HCT116 (cell line): ENCODE measurements around the gene BICD1. TPM values are rescaled to one million over a fixed set of nuclear protein-coding genes. Genes with fewer than 3 reads are reported as not detected.

Experiments used
- ATAC-seq: fragments of 200-7000 bp; cut with Tn5 transposase; 2 replicates; pipeline ENCODE4 v1.9.1; 2020; ENCODE audit warnings: mild to moderate bottlenecking, moderate library complexity
- BruUV-seq: library from RNA; stranded (reverse); fragments of 400-500 nt; replicated peaks from 2 replicates; lab custom pipeline; 2021; lab: Mats Ljungman, UMichigan
- CTCF ChIA-PET: fragments of 300-600 bp; sonication (Branson Sonifier 250); formaldehyde crosslinking; loops from one replicate; lab custom pipeline; 2021; ENCODE audit warnings: antibody characterized with exemption; lab: Charles Lee
- POLR2A ChIA-PET: fragments of 300-600, 350-600 bp; sonication (Branson Sonifier 250); formaldehyde crosslinking; loops from one replicate; lab custom pipeline; 2021; ENCODE audit warnings: antibody characterized with exemption; lab: Charles Lee
- RAD21 ChIA-PET, 2 experiments: fragments of 300-600 bp; sonication (Branson Sonifier 250); formaldehyde crosslinking; loops; one replicate each; lab custom pipeline; 2023; ENCODE audit warnings: low total read pairs in 2 of 2; ENCODE audit not compliant: uncharacterized antibody in 2 of 2, unreplicated experiment in 2 of 2, low non-redundant PET in 1 of 2; lab: Charles Lee
- DNase-seq: peaks from one replicate; pipeline ENCODE4 v3.0.0-alpha.2; 2010; ENCODE audit warnings: low read depth, low spot score
- H2AFZ ChIP-seq: fragments of 200-600 bp; shearing (Covaris generic), sonication (generic); 2 replicates; pipeline ENCODE4 v1.6.1; 2017; ENCODE audit warnings: low read depth, mixed run types, mixed read lengths, antibody characterized with exemption, low read length; ENCODE audit not compliant: poor library complexity, severe bottlenecking
- H3K27ac ChIP-seq: 2 replicates; pipeline ENCODE4 v1.5.1; 2012; ENCODE audit warnings: low read depth, low read length
- H3K27me3 ChIP-seq: fragments of 200-600 bp; sonication (generic); 2 replicates; pipeline ENCODE4 v1.6.1; 2016; ENCODE audit warnings: mixed run types, low read length, mixed read lengths; ENCODE audit not compliant: insufficient read depth
- H3K36me3 ChIP-seq, 2 experiments: fragments of 200-500 bp in 1 of 2; fragments of 200-600 bp in 1 of 2; sonication (Bioruptor generic) in 1 of 2; sonication (generic) in 1 of 2; 2 replicates each; pipeline versions ENCODE4 v1.5.1 to v1.6.1; 2014 to 2016; ENCODE audit warnings: low read length in 2 of 2, inconsistent platforms in 1 of 2, mixed read lengths in 1 of 2, mixed run types in 1 of 2; ENCODE audit not compliant: insufficient read depth in 2 of 2, control insufficient read depth in 1 of 2
- H3K4me1 ChIP-seq, 2 experiments: fragments of 200-600 bp in 1 of 2; sonication (generic) in 1 of 2; 2 replicates each; pipeline versions ENCODE4 v1.5.1 to v1.6.1; 2012 to 2017; ENCODE audit warnings: low read length in 2 of 2, inconsistent platforms in 1 of 2, mild to moderate bottlenecking in 1 of 2, mixed read lengths in 1 of 2, mixed run types in 1 of 2, moderate library complexity in 1 of 2; ENCODE audit not compliant: insufficient read depth in 2 of 2, control insufficient read depth in 1 of 2
- H3K4me2 ChIP-seq: fragments of 200-600 bp; sonication (generic); 2 replicates; pipeline ENCODE4 v1.6.1; 2017; ENCODE audit warnings: mixed run types, low read length, mixed read lengths
- H3K4me3 ChIP-seq, 2 experiments: fragments of 200-600 bp in 1 of 2; sonication (generic) in 1 of 2; replicated peaks in 1 of 2; 2 replicates each; pipeline ENCODE4 v1.5.1; 2011 to 2016; ENCODE audit warnings: low read length in 2 of 2, control low read depth in 1 of 2, low read depth in 1 of 2, mild to moderate bottlenecking in 1 of 2, mixed read lengths in 1 of 2, mixed run types in 1 of 2
- H3K79me2 ChIP-seq: fragments of 200-600 bp; sonication (generic); 2 replicates; pipeline ENCODE4 v1.6.1; 2017; ENCODE audit warnings: mild to moderate bottlenecking, mixed run types, low read length, moderate library complexity, mixed read lengths; ENCODE audit not compliant: insufficient read depth
- H3K9ac ChIP-seq: fragments of 200-600 bp; sonication (generic); 2 replicates; pipeline ENCODE4 v1.6.1; 2016; ENCODE audit warnings: low read length, mixed read lengths
- H3K9me2 ChIP-seq: fragments of 200-600 bp; sonication (generic), shearing (Covaris generic); 2 replicates; pipeline ENCODE4 v1.6.1; 2017; ENCODE audit warnings: mixed run types, mild to moderate bottlenecking, moderate library complexity; ENCODE audit not compliant: insufficient read depth
- H3K9me3 ChIP-seq, 2 experiments: fragments of 200-500 bp in 1 of 2; fragments of 200-600 bp in 1 of 2; sonication (Bioruptor generic) in 1 of 2; sonication (generic) in 1 of 2; 2 replicates each; pipeline ENCODE4 v1.6.1; 2014 to 2017; ENCODE audit warnings: low read length in 2 of 2, mixed read lengths in 2 of 2, inconsistent platforms in 1 of 2, low read depth in 1 of 2, mild to moderate bottlenecking in 1 of 2, mixed run types in 1 of 2, moderate library complexity in 1 of 2; ENCODE audit not compliant: control insufficient read depth in 1 of 2, insufficient read depth in 1 of 2
- H4K20me1 ChIP-seq: fragments of 200-600 bp; sonication (generic), shearing (Covaris generic); 2 replicates; pipeline ENCODE4 v1.6.1; 2017; ENCODE audit warnings: mixed run types, mild to moderate bottlenecking, moderate library complexity; ENCODE audit not compliant: insufficient read depth
- EGR1 ChIP-seq: IDR thresholded peaks from 2 replicates; pipeline ENCODE4 v1.6.1; 2012; ENCODE audit warnings: low read depth
- POLR2A ChIP-seq: IDR thresholded peaks from 2 replicates; pipeline ENCODE4 v1.7.0; 2011; ENCODE audit warnings: borderline replicate concordance; ENCODE audit not compliant: insufficient read depth, insufficient read length; ENCODE audit errors: extremely low read depth
- SIN3A ChIP-seq: IDR thresholded peaks from 2 replicates; pipeline ENCODE4 v1.6.1; 2012; ENCODE audit warnings: low read depth
- SP1 ChIP-seq: IDR thresholded peaks from 2 replicates; pipeline ENCODE4 v1.6.1; 2012; ENCODE audit warnings: low read depth
- TCF7L2 ChIP-seq: IDR thresholded peaks from 2 replicates; pipeline ENCODE4 v1.7.0; 2011; ENCODE audit warnings: borderline replicate concordance, inconsistent platforms; ENCODE audit not compliant: insufficient read depth, insufficient read length; ENCODE audit errors: extremely low read depth
- intact Hi-C: fragments of 100-400 bp; cut with micrococcal nuclease; formaldehyde crosslinking; loops from 2 replicates; pipeline ENCODE4 v1.10.0; 2022
- total RNA-seq: library from RNA; stranded (reverse); gene quantifications from one replicate; pipeline ENCODE4 v1.2.1, GENCODE V29; 2021; ENCODE audit not compliant: unreplicated experiment
- TF ChIP-seq, protein P1 (sequence below): IDR thresholded peaks from 2 replicates; pipeline ENCODE4 v1.6.1; 2012

Gene BICD1
- total RNA-seq, 1 experiment from 2014 or later = 32.5 TPM

DNA sequence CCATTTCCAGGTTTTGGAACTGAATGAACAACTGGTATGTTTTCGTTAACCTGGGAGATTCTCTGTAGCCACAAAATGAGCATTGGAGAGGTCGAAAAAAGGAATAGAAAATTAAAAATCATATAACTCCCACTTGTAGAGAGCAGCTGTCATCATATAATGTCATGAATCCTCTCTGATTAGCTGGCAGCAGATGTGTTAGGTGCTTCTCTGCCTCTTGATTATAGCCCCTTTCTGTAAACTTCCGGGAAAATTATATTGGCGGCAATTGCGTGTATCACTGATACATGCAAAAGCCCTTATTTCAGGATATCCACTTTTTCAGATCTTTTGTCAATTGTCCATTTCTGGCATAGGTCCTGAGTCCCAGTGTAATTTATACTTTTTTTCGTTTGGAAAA is 324.4 kb downstream of the BICD1 start:
- Histone ChIP-seq H3K79me2 (no peaks in the 10 kb centered on the region), H2AFZ (no peak overlapping the region), H3K4me1 (peaks cover 0 to 3% of the 10 kb centered on the region in 2 experiments; a peak in 1 of 4 replicates), H3K27me3 (no peaks in the 10 kb centered on the region), H3K4me2 (no peak overlapping the region), H3K9me3 (no peaks in the 10 kb centered on the region), H3K27ac (no peak overlapping the region), H3K4me3 (no peak overlapping the region), H3K9ac (no peak overlapping the region), H3K9me2 (no peaks in the 10 kb centered on the region), H3K36me3 (no peaks in the 10 kb centered on the region), H4K20me1 (no peaks in the 10 kb centered on the region)
- ATAC-seq = no peak
- intact Hi-C loops = no loop called here
- POLR2A ChIA-PET = no interaction called here
- no TSS peak for BruUV-seq
- RAD21 ChIA-PET = no interaction called here
- no peak for DNase-seq
- TF ChIP-seq SIN3A (no peak), TCF7L2 (no peak), POLR2A (no peak), SP1 (no peak), EGR1 (no peak)
- TF ChIP-seq, protein P1, sequence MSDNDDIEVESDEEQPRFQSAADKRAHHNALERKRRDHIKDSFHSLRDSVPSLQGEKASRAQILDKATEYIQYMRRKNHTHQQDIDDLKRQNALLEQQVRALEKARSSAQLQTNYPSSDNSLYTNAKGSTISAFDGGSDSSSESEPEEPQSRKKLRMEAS = no peak
- CTCF ChIA-PET = no interaction called here

Other genes with a start within 250 kb of the BICD1 start
- 64.7 TPM for gene RESF1, start 147.4 kb upstream of the BICD1 start, total RNA-seq